ENCODE measurements around the gene DPP8. TPM values are rescaled to one million over a fixed set of nuclear protein-coding genes. Genes with fewer than 3 reads are reported as not detected.

The DPP8 gene
- total RNA-seq, 1 experiment from 2014 or later = 27.1 TPM

- TF ChIP-seq SP1 (IDR thresholded peaks at IDR 0.05; ENCODE audit: low read depth) (no peak), SIN3A (IDR thresholded peaks at IDR 0.05; ENCODE audit: low read depth) (no peak), SRF (IDR thresholded peaks at IDR 0.05; ENCODE audit: low read depth) (no peak), CEBPB (IDR thresholded peaks at IDR 0.05; ENCODE audit: low read depth) (no peak), MAX (IDR thresholded peaks at IDR 0.05) (no peak), EZH2 (IDR thresholded peaks at IDR 0.05) (no peak), ATF3 (IDR thresholded peaks at IDR 0.05) (no peak), TCF7L2 (IDR thresholded peaks at IDR 0.05; ENCODE audit: borderline replicate concordance, extremely low read depth, insufficient read depth, insufficient read length) (no peak), EGR1 (IDR thresholded peaks at IDR 0.05; ENCODE audit: low read depth) (no peak), JUND (IDR thresholded peaks at IDR 0.05) (no peak)
These were observed 12.4 kb upstream of the DPP8 start (continued) for GRCh38 chr15:65529762-65530317.

- Histone ChIP-seq H3K9me3 (ENCODE audit: control insufficient read depth in 1 of 2, insufficient read depth in 1 of 2, low read depth in 1 of 2, low read length in 2 of 2) (no peaks in the 10 kb centered on the region), H3K4me1 (ENCODE audit: control insufficient read depth in 1 of 2, insufficient read depth in 2 of 2, low read length in 2 of 2) (peaks cover 16 to 32% of the 10 kb centered on the region in 2 experiments; a peak in 3 of 4 replicates), H3K27ac (ENCODE audit: low read depth, low read length) (no peak overlapping the region), H3K79me2 (ENCODE audit: insufficient read depth, low read length) (peaks cover 33% of the 10 kb centered on the region), H2AFZ (ENCODE audit: low read depth, low read length, poor library complexity, severe bottlenecking) (no peak overlapping the region), H3K4me3 (replicated peaks in 1 of 2; ENCODE audit: low read depth in 1 of 2, low read length in 2 of 2) (no peak overlapping the region), H3K36me3 (ENCODE audit: control insufficient read depth in 1 of 2, insufficient read depth in 2 of 2, low read length in 2 of 2) (no peaks in the 10 kb centered on the region), H3K9ac (ENCODE audit: low read length) (no peak overlapping the region), H3K4me2 (ENCODE audit: low read length) (no peak overlapping the region), H3K27me3 (ENCODE audit: insufficient read depth, low read length) (no peaks in the 10 kb centered on the region), H3K9me2 (ENCODE audit: insufficient read depth) (no peaks in the 10 kb centered on the region), H4K20me1 (ENCODE audit: insufficient read depth) (0 out of 2 replicates have a peak, but pooled peaks cover 3% of the 10 kb centered on the region)
- TF ChIP-seq CTCF (IDR thresholded peaks at IDR 0.05 in 2 of 3, conservative IDR thresholded peaks at IDR 0.05 in 1 of 3; ENCODE audit: borderline replicate concordance in 1 of 3, insufficient read depth in 1 of 3, low read depth in 2 of 3, low read length in 2 of 3) (peak in 1 of 3 experiments; percentile 3; a peak in 1 of 6 replicates), CBX3 (IDR thresholded peaks at IDR 0.05; ENCODE audit: low read depth) (no peak)
- ChIA-PET CTCF (no interaction called here), POLR2A (interaction anchor here (1.9 kb wide), 1 partner anchor 10 kb away, joined by 8 read pairs; no protein-coding TSS in a partner anchor), RAD21 (ENCODE audit: low non-redundant PET in 1 of 2, low total read pairs in 2 of 2, uncharacterized antibody in 2 of 2, unreplicated experiment in 2 of 2) (no interaction called here)
- intact Hi-C loops (cut with micrococcal nuclease) = no loop called here
- no peak for ATAC-seq
- no TSS peak for BruUV-seq (replicated peaks)
- DNase-seq (ENCODE audit: low read depth, low spot score) = no peak
These were observed 11.1 kb upstream of the DPP8 start for GRCh38 chr15:65528461-65529060.

Data from HCT116 (cell line).